SK-N-SH treated with all-trans-retinoic acid at 6 μM for 48 hours (cell line): ENCODE results near the gene NFKBIB.

Experiments used
- ARNTL ChIP-seq: fragments of 450-650 bp; formaldehyde crosslinking; IDR thresholded peaks from 2 replicates; pipeline ENCODE4 v1.5.0; 2020; ENCODE audit warnings: low read depth, mild to moderate bottlenecking, moderate library complexity, borderline replicate concordance
- CREB5 ChIP-seq: fragments of 250-450 bp; sonication (Bioruptor Pico); IDR thresholded peaks from 2 replicates; pipeline ENCODE4 v1.5.1; 2020; ENCODE audit warnings: low read depth, mild to moderate bottlenecking, moderate library complexity
- CSDC2 ChIP-seq: fragments of 250-450 bp; sonication (Bioruptor Pico); IDR thresholded peaks from 2 replicates; pipeline ENCODE4 v1.5.0; 2020; ENCODE audit warnings: mild to moderate bottlenecking, moderate library complexity
- CSRNP3 ChIP-seq: fragments of 250-450 bp; sonication (Bioruptor Pico); IDR thresholded peaks from 2 replicates; pipeline ENCODE4 v1.5.1; 2021; ENCODE audit warnings: mild to moderate bottlenecking, moderate library complexity
- GLIS3 ChIP-seq: fragments of 250-450 bp; sonication (Bioruptor Pico); IDR thresholded peaks from 2 replicates; pipeline ENCODE4 v1.5.0; 2020; ENCODE audit warnings: mild to moderate bottlenecking, moderate library complexity
- OSR1 ChIP-seq: fragments of 250-450 bp; sonication (Bioruptor Pico); IDR thresholded peaks from 2 replicates; pipeline ENCODE4 v1.8.0; 2022; ENCODE audit warnings: moderate library complexity, mild to moderate bottlenecking, inconsistent platforms
- PATZ1 ChIP-seq: fragments of 250-450 bp; sonication (Bioruptor Pico); IDR thresholded peaks from 2 replicates; pipeline ENCODE4 v1.8.0; 2020; ENCODE audit warnings: mild to moderate bottlenecking, moderate library complexity, borderline replicate concordance
- TOX ChIP-seq: fragments of 250-450 bp; sonication (Bioruptor Pico); IDR thresholded peaks from 2 replicates; pipeline ENCODE4 v1.8.0; 2021; ENCODE audit warnings: mild to moderate bottlenecking, moderate library complexity, borderline replicate concordance
- ZFP30 ChIP-seq: fragments of 450-650 bp; formaldehyde crosslinking; IDR thresholded peaks from 2 replicates; pipeline ENCODE4 v1.5.0; 2022; ENCODE audit warnings: mild to moderate bottlenecking, moderate library complexity
- ZNF565 ChIP-seq: fragments of 450-650 bp; formaldehyde crosslinking; conservative IDR thresholded peaks from 2 replicates; pipeline ENCODE4 v1.5.0; 2020; ENCODE audit warnings: low read depth, mild to moderate bottlenecking, moderate library complexity
- ZNF8 ChIP-seq: fragments of 450-650 bp; formaldehyde crosslinking; IDR thresholded peaks from 2 replicates; pipeline ENCODE4 v1.5.0; 2020; ENCODE audit warnings: mild to moderate bottlenecking, moderate library complexity

- no peak for TF ChIP-seq ZFP30 (CRISPR knock-in tag)
- no peak for TF ChIP-seq PATZ1 (CRISPR knock-in tag)
- no peak for TF ChIP-seq CSRNP3 (CRISPR knock-in tag)
- TF ChIP-seq CREB5 (CRISPR knock-in tag), result no peak
- no peak for TF ChIP-seq OSR1 (CRISPR knock-in tag)
- TF ChIP-seq CSDC2, result no peak
- TF ChIP-seq GLIS3 (CRISPR knock-in tag), result no peak
- TF ChIP-seq ZNF8, result no peak
- TF ChIP-seq ARNTL (CRISPR knock-in tag), result no peak
- no peak for TF ChIP-seq TOX
- no peak for TF ChIP-seq ZNF565 (CRISPR knock-in tag)
Observed at GRCh38 chr19:38856813-38857212, 43.0 kb upstream of the NFKBIB start.
